Upper lobe of left lung (tissue), 4 donors: ENCODE results near the gene VAT1.

Experiments
- EP300 ChIP-seq, 4 donors: sonication (generic); formaldehyde crosslinking; IDR thresholded peaks; one replicate each; pipeline ENCODE4 v1.5.1; 2017; ENCODE audit warnings: antibody characterized with exemption in 4 of 4, control low read depth in 2 of 4
- POLR2A ChIP-seq, 4 donors: fragments of 450-650 bp; IDR thresholded peaks; one replicate each; pipeline ENCODE4 v1.5.1; 2016 to 2017; ENCODE audit warnings: antibody characterized with exemption in 4 of 4, mild to moderate bottlenecking in 2 of 4
- POLR2AphosphoS5 ChIP-seq, 2 donors: sonication (generic); formaldehyde crosslinking; IDR thresholded peaks; one replicate each; pipeline ENCODE4 v1.5.1; 2017; ENCODE audit warnings: antibody characterized with exemption in 2 of 2
- TF ChIP-seq, protein P1 (sequence below), 6 experiments: fragments of 450-650 bp in 4 of 6; fragments of 200-600 bp in 2 of 6; sonication (generic) in 2 of 6; IDR thresholded peaks; one replicate each; pipeline ENCODE4 v1.5.1; 2016 to 2019; ENCODE audit warnings: antibody characterized with exemption in 6 of 6

DNA sequence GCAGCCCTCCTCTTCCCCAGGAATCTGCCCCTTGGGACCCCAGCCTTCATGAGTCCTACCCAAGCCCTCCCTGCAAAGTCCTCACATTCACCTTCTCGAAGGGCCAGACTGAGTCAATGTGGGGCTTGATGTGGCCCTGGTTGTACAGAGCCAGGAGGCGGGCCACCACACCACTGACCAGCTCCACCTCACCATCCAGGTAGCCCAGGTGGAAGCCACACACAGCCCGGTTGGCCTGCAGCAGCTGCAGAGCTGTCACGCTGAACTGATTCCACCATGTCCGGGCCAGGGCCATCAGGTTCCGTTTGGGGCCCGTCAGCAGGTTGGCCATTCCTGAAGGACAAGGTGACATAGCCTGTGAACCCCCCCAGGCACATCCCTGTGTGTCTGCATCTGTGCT lies 6.0 kb downstream of the VAT1 start:
- TF ChIP-seq POLR2A (IDR thresholded peaks at IDR 0.05) (no peak), POLR2AphosphoS5 (IDR thresholded peaks at IDR 0.05) (no peak), EP300 (IDR thresholded peaks at IDR 0.05) (no peak)
- TF ChIP-seq, protein P1, sequence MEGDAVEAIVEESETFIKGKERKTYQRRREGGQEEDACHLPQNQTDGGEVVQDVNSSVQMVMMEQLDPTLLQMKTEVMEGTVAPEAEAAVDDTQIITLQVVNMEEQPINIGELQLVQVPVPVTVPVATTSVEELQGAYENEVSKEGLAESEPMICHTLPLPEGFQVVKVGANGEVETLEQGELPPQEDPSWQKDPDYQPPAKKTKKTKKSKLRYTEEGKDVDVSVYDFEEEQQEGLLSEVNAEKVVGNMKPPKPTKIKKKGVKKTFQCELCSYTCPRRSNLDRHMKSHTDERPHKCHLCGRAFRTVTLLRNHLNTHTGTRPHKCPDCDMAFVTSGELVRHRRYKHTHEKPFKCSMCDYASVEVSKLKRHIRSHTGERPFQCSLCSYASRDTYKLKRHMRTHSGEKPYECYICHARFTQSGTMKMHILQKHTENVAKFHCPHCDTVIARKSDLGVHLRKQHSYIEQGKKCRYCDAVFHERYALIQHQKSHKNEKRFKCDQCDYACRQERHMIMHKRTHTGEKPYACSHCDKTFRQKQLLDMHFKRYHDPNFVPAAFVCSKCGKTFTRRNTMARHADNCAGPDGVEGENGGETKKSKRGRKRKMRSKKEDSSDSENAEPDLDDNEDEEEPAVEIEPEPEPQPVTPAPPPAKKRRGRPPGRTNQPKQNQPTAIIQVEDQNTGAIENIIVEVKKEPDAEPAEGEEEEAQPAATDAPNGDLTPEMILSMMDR (IDR thresholded peaks at IDR 0.05): no peak
